H1 (cell line): ENCODE results near the gene GXYLT2. TPM values are rescaled to one million over a fixed set of nuclear protein-coding genes. Genes with fewer than 3 reads are reported as not detected.

Source experiments
- CTCF ChIA-PET: fragments of 300-600 bp; sonication (Branson Sonifier 250); formaldehyde crosslinking; loops from one replicate; lab custom pipeline; 2021; ENCODE audit not compliant: partially characterized antibody; lab: Charles Lee
- POLR2A ChIA-PET: fragments of 300-600 bp; sonication (Branson Sonifier 250); formaldehyde crosslinking; loops from one replicate; lab custom pipeline; 2021; ENCODE audit warnings: inconsistent platforms; ENCODE audit not compliant: partially characterized antibody; lab: Charles Lee
- DNase-seq, 2 experiments: peaks; one replicate each; pipeline versions ENCODE4 v3.0.0 to v3.0.0-alpha.2; 2010 to 2022; ENCODE audit warnings: low spot score in 2 of 2, low read depth in 1 of 2, mixed read lengths in 1 of 2
- FAIRE-seq: peaks from 2 replicates; lab custom pipeline; 2011; peaks lifted over from hg19 to GRCh38; lab: Jason Lieb, UNC
- H2AFZ ChIP-seq: 2 replicates; pipeline ENCODE4 v1.8.1; 2012; ENCODE audit warnings: low read length, inconsistent platforms
- H2AK5ac ChIP-seq: 2 replicates; pipeline ENCODE4 v1.6.1; 2013; ENCODE audit warnings: low read depth, low read length
- H2BK120ac ChIP-seq: replicated peaks from 2 replicates; pipeline ENCODE3; 2013; ENCODE audit warnings: low read depth, low read length, inconsistent platforms
- H2BK12ac ChIP-seq: 2 replicates; pipeline ENCODE4 v1.6.1; 2013; ENCODE audit warnings: low read depth, low read length
- H2BK15ac ChIP-seq: 2 replicates; pipeline ENCODE4 v1.6.1; 2013; ENCODE audit warnings: low read length
- H2BK20ac ChIP-seq: 2 replicates; pipeline ENCODE4 v1.6.1; 2013; ENCODE audit warnings: low read length
- H2BK5ac ChIP-seq: 2 replicates; pipeline ENCODE4 v1.6.1; 2013; ENCODE audit warnings: low read depth, low read length
- H3K14ac ChIP-seq: 2 replicates; pipeline ENCODE4 v1.6.1; 2013; ENCODE audit warnings: inconsistent platforms; ENCODE audit not compliant: insufficient read length
- H3K18ac ChIP-seq: 2 replicates; pipeline ENCODE4 v1.6.1; 2013; ENCODE audit warnings: low read length; ENCODE audit errors: extremely low read depth
- H3K23ac ChIP-seq: 2 replicates; pipeline ENCODE4 v1.6.1; 2013; ENCODE audit warnings: inconsistent platforms; ENCODE audit not compliant: insufficient read length
- H3K23me2 ChIP-seq: 2 replicates; pipeline ENCODE4 v1.6.1; 2013; ENCODE audit warnings: low read depth, low read length
- H3K27ac ChIP-seq: 2 replicates; pipeline ENCODE4 v1.6.1; 2011; ENCODE audit warnings: low read depth, low read length, inconsistent platforms
- H3K27me3 ChIP-seq, 4 experiments: replicated peaks in 1 of 4; 1 replicate in 1 of 4; 2 replicates in 3 of 4; pipeline versions ENCODE4 v1.6.1 to v1.8.1; 2011 to 2013; ENCODE audit warnings: low read length in 3 of 4, mild to moderate bottlenecking in 3 of 4, inconsistent platforms in 2 of 4, mixed read lengths in 2 of 4, moderate library complexity in 1 of 4; ENCODE audit not compliant: control insufficient read depth in 3 of 4, insufficient read depth in 3 of 4; ENCODE audit errors: extremely low read depth in 1 of 4
- H3K36me3 ChIP-seq, 4 experiments: 2 replicates each; pipeline versions ENCODE4 v1.6.1 to v1.8.1; 2011 to 2013; ENCODE audit warnings: mild to moderate bottlenecking in 4 of 4, low read length in 3 of 4, moderate library complexity in 2 of 4, control low read depth in 1 of 4, inconsistent platforms in 1 of 4; ENCODE audit not compliant: insufficient read depth in 4 of 4, control insufficient read depth in 2 of 4
- H3K4ac ChIP-seq: replicated peaks from 2 replicates; pipeline ENCODE3; 2013; ENCODE audit warnings: low read length, low read depth, mixed read lengths, inconsistent platforms; ENCODE audit not compliant: insufficient read length
- H3K4me1 ChIP-seq, 4 experiments: replicated peaks in 1 of 4; 1 replicate in 1 of 4; 2 replicates in 3 of 4; pipeline versions ENCODE4 v1.6.1 to v1.8.1; 2011 to 2013; ENCODE audit warnings: low read length in 3 of 4, inconsistent platforms in 2 of 4, mixed read lengths in 1 of 4; ENCODE audit not compliant: insufficient read depth in 4 of 4, control insufficient read depth in 3 of 4
- H3K4me2 ChIP-seq, 2 experiments: 2 replicates each; pipeline versions ENCODE4 v1.6.1 to v1.8.1; 2011 to 2013; ENCODE audit warnings: low read depth in 2 of 2, low read length in 2 of 2, control low read depth in 1 of 2, inconsistent platforms in 1 of 2, mild to moderate bottlenecking in 1 of 2; ENCODE audit not compliant: insufficient read depth in 1 of 2
- H3K4me3 ChIP-seq, 4 experiments: fragments of 200-600, 300-600 bp in 1 of 4; sonication (generic), shearing (Covaris generic), sonication (Bioruptor Twin) in 1 of 4; 2 replicates each; pipeline versions ENCODE4 v1.5.1 to v1.8.1; 2011 to 2016; ENCODE audit warnings: low read length in 4 of 4, low read depth in 3 of 4, control low read depth in 2 of 4, inconsistent platforms in 2 of 4, mild to moderate bottlenecking in 2 of 4, mixed read lengths in 1 of 4, moderate library complexity in 1 of 4; ENCODE audit not compliant: insufficient read depth in 2 of 4; ENCODE audit errors: extremely low read depth in 1 of 4
- H3K56ac ChIP-seq: replicated peaks from 2 replicates; pipeline ENCODE3; 2013; ENCODE audit warnings: low read depth, mild to moderate bottlenecking, mixed read lengths, low read length, inconsistent platforms; ENCODE audit not compliant: insufficient read length
- H3K79me1 ChIP-seq: 2 replicates; pipeline ENCODE4 v1.6.1; 2013; ENCODE audit warnings: low read depth, low read length, control low read depth
- H3K79me2 ChIP-seq, 2 experiments: 2 replicates each; pipeline versions ENCODE4 v1.6.1 to v1.8.1; 2012 to 2013; ENCODE audit warnings: low read length in 2 of 2, mild to moderate bottlenecking in 2 of 2, inconsistent platforms in 1 of 2; ENCODE audit not compliant: insufficient read depth in 2 of 2, control insufficient read depth in 1 of 2
- H3K9ac ChIP-seq, 4 experiments: replicated peaks in 1 of 4; 1 replicate in 1 of 4; 2 replicates in 3 of 4; pipeline versions ENCODE4 v1.6.1 to v1.8.1; 2011 to 2013; ENCODE audit warnings: low read depth in 3 of 4, low read length in 3 of 4, control low read depth in 2 of 4, mild to moderate bottlenecking in 2 of 4, moderate library complexity in 2 of 4, inconsistent platforms in 1 of 4; ENCODE audit errors: extremely low read depth in 1 of 4
- H3K9me3 ChIP-seq, 2 experiments: 2 replicates each; pipeline versions ENCODE4 v1.6.1 to v1.8.1; 2012 to 2013; ENCODE audit warnings: mild to moderate bottlenecking in 2 of 2, moderate library complexity in 2 of 2, control low read depth in 1 of 2, inconsistent platforms in 1 of 2, low read depth in 1 of 2, low read length in 1 of 2, mixed read lengths in 1 of 2; ENCODE audit not compliant: insufficient read depth in 2 of 2
- H4K20me1 ChIP-seq, 2 experiments: replicated peaks in 1 of 2; 2 replicates each; pipeline versions ENCODE3 to v1.8.1; 2011 to 2013; ENCODE audit warnings: inconsistent platforms in 2 of 2, low read length in 2 of 2, mild to moderate bottlenecking in 1 of 2; ENCODE audit not compliant: insufficient read depth in 2 of 2, control insufficient read depth in 1 of 2
- H4K5ac ChIP-seq: 2 replicates; pipeline ENCODE4 v1.6.1; 2013; ENCODE audit warnings: low read length, low read depth, mixed read lengths, inconsistent platforms; ENCODE audit not compliant: insufficient read length
- H4K8ac ChIP-seq: 2 replicates; pipeline ENCODE4 v1.8.0; 2013; ENCODE audit warnings: mild to moderate bottlenecking, moderate library complexity, low read length, inconsistent platforms; ENCODE audit not compliant: insufficient read depth; ENCODE audit errors: extremely low read depth
- H4K91ac ChIP-seq: replicated peaks from 2 replicates; pipeline ENCODE3; 2013; ENCODE audit warnings: low read length, mixed read lengths, inconsistent platforms; ENCODE audit not compliant: insufficient read length
- MAX ChIP-seq: IDR thresholded peaks from 2 replicates; pipeline ENCODE4 v1.6.1; 2012; ENCODE audit warnings: inconsistent platforms
- USF2 ChIP-seq: IDR thresholded peaks from 2 replicates; pipeline ENCODE4 v1.6.1; 2011; ENCODE audit warnings: low read length, improper control_type of control experiment
- WGBS, 2 experiments: shearing (Covaris generic) in 1 of 2; methylation state at CpG; one replicate each; pipeline versions ENCODE4 v1.1.6 to v1.1.7; 2013 to 2015; ENCODE audit warnings: low lambda C conversion rate in 2 of 2, mixed read lengths in 2 of 2, inconsistent platforms in 1 of 2, low coverage in 1 of 2, missing lambda C conversion rate in 1 of 2; ENCODE audit not compliant: insufficient replicate concordance in 2 of 2, insufficient coverage in 1 of 2, insufficient read length in 1 of 2; ENCODE audit errors: extremely low coverage in 1 of 2, missing lambda C conversion rate in 1 of 2; 5-methylcytosine and 5-hydroxymethylcytosine counted together
- polyA plus RNA-seq, 7 experiments: library from polyadenylated mRNA; depleted of rRNA in 3 of 7; stranded (reverse) in 5 of 7; unstranded in 2 of 7; fragments of >200 nt in 5 of 7; fragments of 200-250 nt in 2 of 7; gene quantifications; 1 replicate in 5 of 7; 2 replicates in 1 of 7; 4 replicates in 1 of 7; pipeline versions ENCODE4 v1.2.1 to v1.2.3, GENCODE V29; 2011 to 2013; ENCODE audit warnings: missing spikeins in 2 of 7, mixed read lengths in 2 of 7
- total RNA-seq: library from RNA; stranded (reverse); fragmentation: NEBNext Ultra II Directional; extraction: Animal tissue kit (Norgen Biotek cat#: 25700); gene quantifications from 2 replicates; pipeline ENCODE4 v1.2.1, GENCODE V29; 2021

Gene GXYLT2
- total and polyA plus RNA-seq, 2 of the 8 experiments (the other 6 are each of a cell fraction or from before 2014, with no cell fraction given) = 1.8 to 5.6 TPM

- Histone ChIP-seq H2AFZ (no peak overlapping the region; the same call in 1 of the 2 replicates), H2BK120ac (no peak overlapping the region), H4K91ac (no peak overlapping the region), H3K4me3 (no peak overlapping the region), H4K20me1 (no peaks in the 10 kb centered on the region), H3K27me3 (no peaks in the 10 kb centered on the region), H2BK15ac (no peak overlapping the region), H2AK5ac (no peak overlapping the region), H3K9me3 (no peaks in the 10 kb centered on the region), H3K36me3 (no peaks in the 10 kb centered on the region; a peak in 1 of 8 replicates), H3K23me2 (no peaks in the 10 kb centered on the region), H3K23ac (no peak overlapping the region), H3K4me2 (no peak overlapping the region), H3K4me1 (peaks cover 0 to 2% (median 0%) of the 10 kb centered on the region in 4 experiments; a peak in 1 of 7 replicates), H4K5ac (no peak overlapping the region), H2BK20ac (no peak overlapping the region), H3K14ac (no peak overlapping the region), H3K4ac (no peak overlapping the region), H3K79me1 (no peaks in the 10 kb centered on the region), H3K9ac (no peak overlapping the region), H2BK12ac (no peak overlapping the region), H3K79me2 (no peaks in the 10 kb centered on the region), H2BK5ac (no peak overlapping the region), H4K8ac (no peak overlapping the region), H3K18ac (no peak overlapping the region), H3K56ac (no peak overlapping the region), H3K27ac (no peak overlapping the region)
- 76% methylated on average over 6 of the region's 6 CpGs; no CpG with 5 or more reads in 1 of the 2 experiments for WGBS, 2 experiments
- CTCF ChIA-PET = interaction anchor here (1.0 to 2.0 kb wide), 5 partner anchors 11 to 150 kb away, joined by 3 to 5 read pairs (median 3); no protein-coding TSS in a partner anchor
- FAIRE-seq = no peak
- POLR2A ChIA-PET = interaction anchor here (1.0 kb wide), 1 partner anchor 91 kb away, joined by 3 read pairs; the partner anchor contains the start of gene PPP4R2
- DNase-seq = no peak
- TF ChIP-seq MAX (peak; percentile 63), USF2 (no peak)
Observed at GRCh38 chr3:72906154-72906553, 18.3 kb downstream of the GXYLT2 start.
